DOHH2 (cell line): Measurements from ENCODE around the gene SCAF4.

Experiments used
- EZH2phosphoT487 ChIP-seq: fragments of 200-600 bp; sonication (generic); IDR thresholded peaks from 2 replicates; pipeline ENCODE4 v1.6.1; 2017; ENCODE audit warnings: borderline replicate concordance, mild to moderate bottlenecking, antibody characterized with exemption, low read length, moderate library complexity, mixed read lengths
- TF ChIP-seq, protein P1 (sequence below): fragments of 200-600 bp; sonication (generic); IDR thresholded peaks from one replicate; pipeline ENCODE4 v1.5.1; 2014; ENCODE audit warnings: antibody characterized with exemption, mild to moderate bottlenecking, low read depth, low read length; ENCODE audit not compliant: poor library complexity, severe bottlenecking

DNA sequence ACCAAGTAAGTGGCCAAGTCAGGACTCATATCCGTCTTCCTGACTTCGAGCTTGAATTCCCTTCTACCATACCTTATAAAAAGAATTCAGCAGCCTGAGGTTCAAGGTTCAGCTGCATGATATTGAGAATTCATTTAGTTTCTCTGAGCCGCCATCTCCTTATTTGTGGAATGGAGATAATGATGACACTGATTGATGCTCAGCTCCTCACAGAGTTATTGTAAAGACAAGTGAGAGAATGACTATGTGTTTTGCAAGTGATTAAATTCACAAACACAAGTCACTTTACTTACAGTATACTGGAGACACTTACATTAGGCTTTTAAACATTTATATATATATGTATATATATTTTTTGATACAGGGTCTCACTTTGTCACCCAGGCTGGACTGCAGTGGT, 39.8 kb upstream of the SCAF4 start:
- TF ChIP-seq, protein P1, sequence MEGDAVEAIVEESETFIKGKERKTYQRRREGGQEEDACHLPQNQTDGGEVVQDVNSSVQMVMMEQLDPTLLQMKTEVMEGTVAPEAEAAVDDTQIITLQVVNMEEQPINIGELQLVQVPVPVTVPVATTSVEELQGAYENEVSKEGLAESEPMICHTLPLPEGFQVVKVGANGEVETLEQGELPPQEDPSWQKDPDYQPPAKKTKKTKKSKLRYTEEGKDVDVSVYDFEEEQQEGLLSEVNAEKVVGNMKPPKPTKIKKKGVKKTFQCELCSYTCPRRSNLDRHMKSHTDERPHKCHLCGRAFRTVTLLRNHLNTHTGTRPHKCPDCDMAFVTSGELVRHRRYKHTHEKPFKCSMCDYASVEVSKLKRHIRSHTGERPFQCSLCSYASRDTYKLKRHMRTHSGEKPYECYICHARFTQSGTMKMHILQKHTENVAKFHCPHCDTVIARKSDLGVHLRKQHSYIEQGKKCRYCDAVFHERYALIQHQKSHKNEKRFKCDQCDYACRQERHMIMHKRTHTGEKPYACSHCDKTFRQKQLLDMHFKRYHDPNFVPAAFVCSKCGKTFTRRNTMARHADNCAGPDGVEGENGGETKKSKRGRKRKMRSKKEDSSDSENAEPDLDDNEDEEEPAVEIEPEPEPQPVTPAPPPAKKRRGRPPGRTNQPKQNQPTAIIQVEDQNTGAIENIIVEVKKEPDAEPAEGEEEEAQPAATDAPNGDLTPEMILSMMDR, result no peak
- no peak for TF ChIP-seq EZH2phosphoT487
